Measurements from ENCODE around the gene PLA2R1.
"Not testable (repeated sequence)": the region's sequence is repeated elsewhere in the genome, so short reads cannot be mapped to it uniquely, and the experiment has no call there.

Gene PLA2R1

GRCh38 chr2:159984034-159984433 is 78.4 kb downstream of the PLA2R1 start:
- DNase-seq (ENCODE audit: low read depth in 2 of 2, low spot score in 1 of 2): no peak

DNA sequence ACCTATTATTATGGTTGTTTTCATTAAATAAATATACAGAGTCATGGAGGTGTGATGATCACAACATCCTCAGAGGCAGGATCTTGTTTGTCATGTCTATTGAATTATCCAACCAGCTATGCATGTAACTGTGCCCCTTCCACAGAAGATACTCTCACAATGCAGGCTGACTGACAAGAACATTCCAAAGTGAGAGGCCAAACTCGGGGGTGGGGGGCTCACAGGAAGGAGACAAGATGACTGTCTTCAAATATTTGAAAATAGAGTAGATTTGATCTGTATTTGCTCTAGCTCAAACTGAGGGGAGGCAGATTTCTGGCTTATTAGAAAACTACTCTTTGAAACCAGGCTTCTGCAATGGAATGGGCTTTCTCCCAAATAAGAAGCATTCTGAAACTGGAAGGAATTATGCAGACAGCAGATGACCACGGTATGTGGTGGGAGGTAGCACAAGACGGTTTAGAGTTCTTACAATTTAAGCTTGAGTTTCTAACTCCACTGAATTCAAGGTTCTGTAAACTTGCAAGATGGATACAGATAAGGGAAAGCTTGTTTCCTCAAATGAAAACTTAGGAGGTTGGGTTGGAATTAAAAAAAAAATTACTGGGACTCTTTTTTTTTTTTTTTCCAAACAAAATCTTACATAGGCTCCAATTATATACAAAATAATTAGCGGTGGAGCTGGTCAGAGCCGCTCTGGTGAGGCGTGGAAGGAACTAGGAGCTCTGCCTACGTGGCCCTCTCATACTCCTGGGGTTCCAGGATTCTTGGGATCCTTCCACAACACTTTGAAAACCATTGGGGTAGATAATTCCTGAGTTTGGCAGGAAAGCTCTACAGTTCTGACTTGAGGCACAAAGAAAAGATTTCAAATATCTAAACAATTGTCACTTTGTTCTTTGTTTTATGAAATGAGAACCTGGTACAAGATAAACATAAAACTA is 79.3 kb downstream of the PLA2R1 start:
- DNase-seq (ENCODE audit: low read depth in 2 of 2, low spot score in 1 of 2): no peak

GRCh38 chr2:159982270-159982669 is 80.1 kb downstream of the PLA2R1 start:
- DNase-seq (ENCODE audit: low read depth in 2 of 2, low spot score in 1 of 2): no peak

DNA sequence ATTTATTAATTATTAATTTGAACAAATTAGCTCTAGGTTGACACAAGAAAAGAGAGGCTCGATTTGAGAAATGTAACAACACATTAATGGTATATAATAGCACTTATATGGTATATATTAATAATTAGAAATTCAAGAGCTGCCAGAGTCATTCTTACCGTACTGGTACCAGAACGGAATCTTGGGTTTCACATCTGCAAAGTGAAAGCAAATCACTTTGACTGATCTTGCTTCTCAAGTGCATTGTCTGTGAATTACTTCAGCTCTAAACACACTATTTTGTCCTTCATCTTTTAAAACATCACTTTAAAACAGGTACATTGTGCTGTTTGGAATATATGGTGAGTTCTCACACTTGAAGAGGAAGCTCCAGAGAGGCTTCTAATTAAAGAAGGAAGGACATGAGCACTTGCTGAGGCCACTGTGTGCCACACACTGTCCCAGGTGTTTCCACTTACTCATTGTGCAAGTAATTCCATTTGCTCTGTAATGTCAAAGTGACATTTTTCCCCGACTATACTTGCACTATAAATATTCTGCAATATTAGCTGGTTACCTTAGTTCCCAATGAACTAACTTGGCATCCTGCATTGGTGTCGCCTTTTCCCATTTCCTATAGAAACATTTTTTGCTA is 85.8 kb downstream of the PLA2R1 start:
- DNase-seq (ENCODE audit: low read depth in 2 of 2, low spot score in 1 of 2): no peak

DNA sequence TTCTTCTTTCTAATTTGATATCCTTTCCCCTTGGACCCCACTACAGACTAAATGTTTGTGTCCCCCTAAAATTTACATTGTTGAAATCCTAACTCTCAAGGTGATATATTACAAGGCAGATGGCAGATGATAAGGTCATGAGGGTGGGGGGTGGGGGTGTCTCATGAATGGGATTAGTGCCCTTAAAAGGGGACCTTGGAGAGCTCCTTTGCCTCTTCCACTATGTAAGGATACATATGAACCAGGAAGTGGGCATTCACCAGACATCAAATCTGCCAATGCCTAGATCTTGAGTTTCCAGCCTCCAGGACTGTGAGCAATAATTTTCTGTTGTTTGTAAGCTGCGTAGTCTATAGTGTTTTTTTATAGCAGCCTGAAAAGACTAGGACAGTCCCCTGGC is 89.1 kb downstream of the PLA2R1 start:
- no peak for DNase-seq (ENCODE audit: low read depth in 2 of 2, low spot score in 1 of 2)

- no peak for DNase-seq (ENCODE audit: low read depth in 2 of 2, low spot score in 1 of 2)
Measured at GRCh38 chr2:159971365-159972152, 90.9 kb downstream of the PLA2R1 start.

- not testable (repeated sequence) for DNase-seq (ENCODE audit: low read depth in 2 of 2, low spot score in 1 of 2)
Measured at GRCh38 chr2:159970548-159970947, 91.9 kb downstream of the PLA2R1 start.

DNA sequence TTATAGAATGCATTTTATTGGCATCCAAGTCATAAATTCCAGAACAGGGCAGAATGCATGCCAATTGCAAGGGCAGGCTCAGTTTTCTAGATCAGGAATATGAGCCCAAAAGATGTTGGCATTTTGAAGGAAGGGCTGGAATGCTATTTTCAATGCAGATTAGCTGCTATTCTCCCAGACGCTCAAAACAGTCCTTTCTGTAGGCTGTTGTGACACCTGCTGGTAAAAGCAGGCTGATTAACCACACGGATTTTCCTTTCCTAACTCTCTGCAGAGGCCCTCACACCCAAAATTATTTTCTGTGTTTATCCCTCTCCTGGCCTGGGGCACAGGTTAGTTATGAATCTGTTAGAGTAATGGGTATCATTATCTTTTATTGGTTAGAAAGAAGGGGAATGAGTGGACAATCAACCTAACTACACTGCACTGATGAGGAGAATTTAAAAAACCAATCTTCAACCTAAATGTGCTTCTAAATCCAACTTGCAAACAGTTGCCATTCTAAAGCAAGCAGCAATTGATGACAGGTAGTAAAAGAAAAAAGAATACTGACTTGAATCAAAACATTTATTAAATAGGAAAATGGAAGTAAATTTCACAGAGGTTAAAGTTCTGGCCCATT is 94.0 kb downstream of the PLA2R1 start:
- DNase-seq (ENCODE audit: low read depth in 2 of 2, low spot score in 1 of 2): no peak

DNA sequence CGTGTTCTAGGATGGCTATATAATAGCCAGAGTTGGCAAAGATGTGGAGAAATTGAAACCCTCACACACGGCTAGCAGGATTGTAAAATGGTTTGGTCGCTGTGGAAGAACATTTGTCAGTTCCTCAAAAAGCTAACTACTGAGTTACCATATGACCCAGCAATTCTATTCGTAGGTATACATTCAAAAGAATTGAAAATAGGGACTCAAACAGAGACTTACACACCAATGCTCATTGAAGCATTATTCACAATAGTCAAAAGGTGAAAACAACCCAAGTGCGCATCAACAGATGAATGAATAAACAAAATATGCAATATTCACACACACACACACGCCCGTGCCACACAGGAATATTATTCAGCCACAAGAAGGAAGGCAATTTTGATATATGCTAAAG is 98.7 kb downstream of the PLA2R1 start:
- no peak for DNase-seq (ENCODE audit: low read depth in 2 of 2, low spot score in 1 of 2)

GRCh38 chr2:159962513-159962912 is 99.9 kb downstream of the PLA2R1 start:
- not testable (repeated sequence) for DNase-seq (ENCODE audit: low read depth in 2 of 2, low spot score in 1 of 2)

GRCh38 chr2:159961451-159961850 is 101.0 kb downstream of the PLA2R1 start:
- DNase-seq (ENCODE audit: low read depth in 2 of 2, low spot score in 1 of 2): no peak

- no peak for DNase-seq (ENCODE audit: low read depth in 2 of 2, low spot score in 1 of 2)
Measured at GRCh38 chr2:159961037-159961436, 101.4 kb downstream of the PLA2R1 start.

- no peak for DNase-seq (ENCODE audit: low read depth in 2 of 2, low spot score in 1 of 2)
Measured at GRCh38 chr2:159960414-159960813, 102.0 kb downstream of the PLA2R1 start.

DNA sequence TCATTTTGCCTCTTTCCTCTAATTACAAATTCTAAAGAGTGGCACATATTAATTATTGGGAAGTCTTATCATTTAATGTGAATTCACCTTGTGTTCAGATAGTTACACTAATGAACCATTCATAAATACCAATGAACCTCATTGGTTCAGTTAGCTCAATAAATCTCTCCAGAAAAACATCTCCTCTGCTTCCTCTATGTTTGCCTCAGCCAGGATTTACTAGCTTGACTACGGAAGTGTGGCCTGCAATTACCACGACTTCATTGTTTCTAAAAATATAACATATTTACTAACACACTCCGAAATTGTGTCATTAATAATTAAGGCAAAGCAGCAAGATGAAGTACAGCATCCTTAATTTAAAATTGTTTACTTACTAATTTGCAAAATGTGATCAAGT is 103.3 kb downstream of the PLA2R1 start:
- DNase-seq (ENCODE audit: low read depth in 2 of 2, low spot score in 1 of 2): no peak

DNA sequence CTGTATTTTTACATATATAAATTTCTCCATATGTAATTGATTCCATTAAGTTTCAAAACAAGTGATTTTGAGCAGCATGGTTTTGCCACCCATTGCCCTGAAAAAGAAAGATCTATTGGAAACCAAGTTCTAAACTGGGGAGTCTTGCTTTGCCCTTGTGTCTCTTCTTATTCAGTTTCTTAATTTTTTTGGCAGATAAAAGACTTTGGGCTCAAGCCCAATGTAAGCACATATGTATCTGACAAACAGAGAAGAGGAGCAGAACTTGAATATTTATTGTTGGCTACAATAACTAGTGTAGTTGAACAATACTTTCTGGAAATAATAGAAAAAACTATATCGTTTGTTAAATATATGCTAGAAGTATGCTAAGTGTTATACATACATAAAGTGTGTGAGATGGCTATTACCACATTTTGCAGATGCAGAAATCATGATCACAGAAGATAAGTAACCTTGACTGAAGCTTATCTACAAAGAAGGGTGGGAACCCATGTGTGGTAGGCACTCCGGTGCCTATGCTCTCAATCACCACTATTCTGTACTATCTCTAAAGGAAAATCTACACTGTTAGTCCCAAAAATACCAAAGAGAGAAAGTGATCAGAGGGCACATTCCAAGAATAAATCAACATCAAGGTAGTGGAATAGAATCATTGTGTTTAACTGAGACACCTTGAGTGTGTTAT is 109.1 kb downstream of the PLA2R1 start:
- DNase-seq (ENCODE audit: low read depth in 2 of 2, low spot score in 1 of 2): no peak

GRCh38 chr2:159946326-159946999 is 116.0 kb downstream of the PLA2R1 start:
- DNase-seq (ENCODE audit: low read depth in 2 of 2, low spot score in 1 of 2): no peak

GRCh38 chr2:159944874-159945273 is 117.5 kb downstream of the PLA2R1 start:
- DNase-seq (ENCODE audit: low read depth in 2 of 2, low spot score in 1 of 2): no peak

- DNase-seq (ENCODE audit: low read depth in 2 of 2, low spot score in 1 of 2): no peak
Measured at GRCh38 chr2:159942146-159942545, 120.3 kb downstream of the PLA2R1 start.

GRCh38 chr2:159941729-159942128 is 120.7 kb downstream of the PLA2R1 start:
- DNase-seq (ENCODE audit: low read depth in 2 of 2, low spot score in 1 of 2): no peak

GRCh38 chr2:159939946-159940345 is 122.5 kb downstream of the PLA2R1 start:
- DNase-seq (ENCODE audit: low read depth in 2 of 2, low spot score in 1 of 2): no peak

All from stimulated activated CD8-positive, alpha-beta memory T cell treated with anti-CD3 and anti-CD28 coated beads, Interleukin-4, amount 100 ng/mL, for 4 hours (primary cell).